GM21619 (cell line): ENCODE data around the gene STAT5A.

Source experiments
- ATAC-seq: cut with Tn5 transposase; IDR thresholded peaks from one replicate; pipeline ENCODE4 v1.9.1; 2021; ENCODE audit not compliant: unreplicated experiment

The STAT5A gene

DNA sequence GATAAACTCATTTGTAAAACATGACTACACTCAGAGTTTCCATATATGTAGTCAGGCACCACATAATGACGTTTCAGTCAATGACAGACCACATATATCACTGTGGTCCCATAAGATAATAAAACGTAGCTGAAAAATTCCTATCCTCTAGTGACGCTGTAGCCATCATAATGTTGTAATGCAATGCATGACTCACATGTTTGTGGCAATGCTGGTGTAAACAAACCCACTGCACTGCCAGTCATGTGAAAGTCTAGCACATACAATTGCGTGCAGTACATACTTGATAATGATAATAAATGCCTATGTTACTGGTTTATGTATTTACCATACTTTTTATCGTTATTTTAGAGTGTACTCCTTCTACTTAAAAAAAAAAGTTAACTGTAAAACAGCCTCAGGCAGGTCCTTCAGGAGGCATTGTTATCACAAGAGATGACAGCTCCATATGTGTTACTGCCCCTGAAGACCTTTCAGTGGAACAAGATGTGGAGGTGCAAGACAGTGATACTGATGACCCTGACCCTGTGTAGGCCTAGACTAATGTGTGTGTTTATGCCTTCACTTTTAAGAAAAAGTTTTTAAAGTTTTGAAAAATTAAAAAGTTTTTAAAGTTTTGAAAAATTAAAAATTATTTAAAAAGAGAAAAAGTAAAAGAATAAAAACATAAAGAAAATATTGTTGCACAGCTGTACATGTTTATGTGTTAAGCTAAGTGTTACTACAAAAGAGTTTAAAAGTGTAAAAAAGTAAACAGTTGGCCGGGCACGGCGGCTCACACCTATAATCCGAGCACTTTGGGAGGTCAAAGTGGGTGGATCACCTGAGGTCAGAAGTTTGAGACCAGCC, 21.2 kb upstream of the STAT5A start:
- ATAC-seq, result no peak

DNA sequence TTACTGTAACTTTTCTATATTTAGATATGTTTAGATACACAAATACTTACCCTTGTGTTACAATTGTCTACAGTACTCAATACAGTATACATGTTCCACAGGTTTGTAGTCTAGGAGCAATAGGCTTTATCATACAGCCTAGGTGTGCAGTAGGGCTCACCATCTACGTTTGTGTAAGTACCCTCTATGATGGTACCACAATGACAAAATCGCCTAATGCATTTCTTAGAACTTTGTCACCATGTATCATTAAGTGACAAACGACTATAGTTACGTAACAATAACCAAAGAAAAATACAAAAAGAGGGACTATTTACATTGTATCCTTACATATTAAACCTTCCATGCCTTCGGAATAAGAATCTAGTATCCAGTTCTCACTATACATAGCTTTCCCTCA, 20.1 kb upstream of the STAT5A start:
- no peak for ATAC-seq

DNA sequence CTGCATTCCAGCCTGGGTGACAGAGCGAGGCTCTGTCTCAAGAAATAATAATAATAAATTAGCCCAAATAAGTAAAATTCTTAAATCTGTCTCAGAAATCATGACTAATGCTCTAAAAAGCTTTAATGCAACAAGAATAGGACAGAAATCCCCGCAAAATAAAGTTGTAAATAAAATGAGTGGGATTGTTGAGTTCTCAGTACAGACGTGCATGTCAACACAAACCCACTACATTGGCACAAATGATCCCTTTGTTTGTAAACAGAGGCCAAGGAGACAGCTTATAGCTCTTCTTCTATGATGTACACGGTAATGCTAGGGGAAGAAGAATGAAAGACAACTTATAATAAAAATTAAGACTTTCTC, 18.1 kb upstream of the STAT5A start:
- no peak for ATAC-seq

- ATAC-seq, result no peak
Observed at GRCh38 chr17:42270596-42270995, 17.7 kb upstream of the STAT5A start.

DNA sequence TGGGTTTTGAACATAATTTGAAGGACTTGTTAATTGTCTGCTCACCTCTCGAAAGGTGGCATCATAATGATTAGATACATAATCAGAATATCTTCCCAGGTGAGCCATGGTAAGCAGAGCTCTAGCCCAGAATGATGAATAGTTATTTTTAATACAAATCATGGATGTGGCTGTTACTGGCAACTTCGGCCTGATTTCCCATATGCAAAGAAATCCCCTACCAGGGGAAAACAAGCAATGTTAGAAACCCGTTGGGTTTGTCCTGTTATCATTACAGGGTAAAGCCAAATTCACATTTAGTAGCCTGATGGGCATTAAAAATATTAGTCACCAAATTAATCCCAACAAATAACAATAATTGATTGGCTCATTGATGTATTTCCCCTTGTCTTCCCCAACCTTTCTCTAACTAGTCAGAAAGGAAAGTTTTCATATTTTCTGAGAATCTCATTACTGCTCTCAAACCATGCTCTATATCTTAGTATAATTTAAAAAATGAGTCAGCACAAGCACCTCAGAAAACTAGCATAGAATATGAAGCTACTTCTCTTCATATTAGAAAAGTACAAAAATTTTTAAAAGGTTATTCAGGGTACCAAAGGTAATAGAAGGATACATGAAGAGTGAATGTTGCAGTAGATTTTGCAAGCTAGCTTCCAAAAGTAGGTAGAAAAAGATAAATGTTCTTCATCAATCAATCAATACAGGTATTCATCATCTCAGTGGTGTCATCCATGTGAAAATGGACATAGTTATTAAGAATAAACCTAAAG, 17.1 kb upstream of the STAT5A start:
- no peak for ATAC-seq

GRCh38 chr17:42271779-42272035, 16.6 kb upstream of the STAT5A start:
- no peak for ATAC-seq

GRCh38 chr17:42272162-42272907, 16.0 kb upstream of the STAT5A start:
- no peak for ATAC-seq

GRCh38 chr17:42273474-42274252, 14.6 kb upstream of the STAT5A start:
- ATAC-seq, result no peak

DNA sequence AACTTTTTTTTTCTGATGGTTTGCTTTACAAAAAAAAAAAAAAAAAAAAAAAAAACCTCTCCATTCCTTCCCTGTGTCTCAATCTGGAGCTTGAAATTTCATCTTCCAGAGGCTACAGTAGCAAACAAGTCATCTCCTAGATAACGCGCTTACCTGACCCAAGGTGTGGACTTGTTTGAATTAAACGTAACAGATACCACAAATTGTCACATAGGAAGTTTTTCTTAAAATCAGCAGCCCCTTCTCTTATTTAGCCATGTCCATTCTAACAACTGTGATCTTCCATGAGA, 14.1 kb upstream of the STAT5A start:
- ATAC-seq, result no peak

GRCh38 chr17:42274812-42275526, 13.3 kb upstream of the STAT5A start:
- ATAC-seq, result no peak

- ATAC-seq, result peak; percentile 30
Observed at GRCh38 chr17:42275527-42276358, 12.6 kb upstream of the STAT5A start.

GRCh38 chr17:42276359-42276608, 12.0 kb upstream of the STAT5A start, which contains the start of gene STAT5B:
Gene STAT5B, minus strand, starts transcription at chr17:42276391. Its CDS starts 44,264 bp downstream, at chr17:42232127.
- ATAC-seq, result peak; percentile 48

DNA sequence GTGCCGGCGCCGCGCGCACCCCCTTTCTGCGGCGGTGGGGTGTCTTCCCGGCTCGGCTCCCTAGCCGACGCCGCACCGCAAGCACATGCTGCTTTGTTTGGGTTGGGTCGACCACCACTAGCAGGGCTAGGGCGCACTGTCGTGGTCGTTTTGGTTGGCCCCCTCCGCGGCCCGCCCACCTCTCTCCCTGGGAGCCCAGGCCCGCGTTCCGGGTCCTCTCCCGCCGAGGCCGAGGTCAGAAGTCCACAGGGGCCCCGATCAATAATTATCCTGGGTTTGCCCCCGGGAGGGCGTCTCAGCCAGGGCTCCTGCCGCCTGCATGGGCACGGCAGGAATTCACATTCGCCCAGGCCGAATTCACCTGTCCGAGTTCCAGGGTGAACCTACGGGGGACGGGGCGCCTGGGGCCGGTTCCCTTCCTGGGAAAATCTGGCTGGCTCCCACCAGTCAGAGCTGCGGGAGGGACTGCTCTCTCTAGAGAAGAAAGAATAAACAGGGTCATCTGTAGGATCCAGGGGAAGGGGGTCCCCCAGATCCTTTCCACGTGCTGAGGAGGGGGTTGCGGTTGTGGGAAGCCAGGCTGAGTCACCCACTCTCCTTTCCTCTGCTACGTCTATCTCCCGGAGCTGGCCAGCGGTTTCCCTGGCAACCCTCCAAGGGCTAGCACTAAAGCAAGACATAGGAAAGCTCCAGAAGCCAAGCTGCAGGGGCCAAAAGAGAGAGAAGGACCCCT, 11.5 kb upstream of the STAT5A start:
- peak; percentile 28 for ATAC-seq

GRCh38 chr17:42277342-42277712, 11.0 kb upstream of the STAT5A start:
- ATAC-seq, result no peak

DNA sequence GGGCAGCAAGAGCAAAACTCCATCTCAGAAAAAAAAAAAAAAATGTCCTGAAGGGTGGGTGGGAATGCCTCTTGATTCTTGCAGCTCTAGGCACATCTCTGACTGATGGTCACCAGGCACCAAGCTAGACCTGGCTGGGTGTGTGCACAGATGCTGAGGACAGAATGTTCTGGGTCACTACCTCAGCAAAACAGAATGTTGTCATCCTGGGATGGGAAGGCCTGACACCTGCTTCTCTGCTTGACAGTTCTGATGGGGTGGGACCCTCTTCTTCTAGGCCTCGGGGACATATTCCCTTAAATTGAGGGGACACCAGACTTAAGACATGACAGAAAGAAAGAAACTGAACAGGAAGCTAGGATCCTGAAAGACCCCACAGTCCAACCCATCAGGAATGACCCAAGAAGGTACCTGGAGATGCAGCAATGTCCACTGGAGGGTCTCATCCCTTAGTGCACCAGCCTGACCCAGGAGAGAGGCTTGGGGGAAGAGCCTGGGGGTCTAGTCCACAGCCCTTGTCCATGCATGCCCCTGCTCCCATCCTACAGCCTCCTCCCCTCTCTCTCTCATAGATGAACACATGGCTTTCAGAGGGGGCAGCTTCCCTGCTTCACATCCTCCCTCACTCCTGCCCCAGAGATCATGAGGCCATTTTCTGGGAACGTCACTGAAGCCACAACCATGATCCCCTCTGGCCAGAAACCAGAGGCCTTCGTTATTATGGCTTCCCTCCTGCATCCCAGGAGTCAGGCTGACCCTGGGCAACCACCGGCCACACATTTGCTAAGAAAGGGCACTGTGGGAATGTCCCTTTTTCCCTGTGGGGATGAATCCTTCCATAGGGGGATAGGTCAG, 8.3 kb upstream of the STAT5A start:
- ATAC-seq, result no peak

DNA sequence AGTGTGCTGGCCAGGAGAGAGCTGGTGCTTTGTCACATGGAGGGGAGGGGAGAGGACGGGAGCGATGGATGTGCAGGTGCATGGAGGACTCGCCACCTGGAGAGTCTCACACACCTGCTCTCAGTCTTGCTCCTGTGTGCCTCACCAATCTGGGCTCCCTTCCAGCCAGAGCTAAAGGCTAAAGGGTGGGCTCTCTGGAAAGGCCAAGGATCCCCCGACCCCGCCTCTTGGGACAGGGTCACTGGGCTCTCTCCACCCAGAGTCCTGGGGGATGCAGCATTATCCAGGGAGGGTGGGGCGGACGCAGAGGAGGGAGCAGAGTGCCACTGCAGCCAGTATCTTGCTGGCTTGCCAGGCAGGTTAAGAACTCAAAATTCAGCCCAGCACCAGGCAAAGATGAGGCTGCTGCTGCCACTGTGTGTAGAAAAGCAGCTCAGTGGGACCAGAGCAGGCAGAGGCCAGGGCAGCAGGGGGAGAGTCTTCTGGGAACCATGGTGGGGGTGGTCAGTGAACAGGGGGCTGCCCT, 6.7 kb upstream of the STAT5A start:
- ATAC-seq, result no peak

GRCh38 chr17:42282478-42283080, 5.7 kb upstream of the STAT5A start:
- no peak for ATAC-seq
